OCI-LY1 (cell line): ENCODE data around the gene MFF.
"Not testable (repeated sequence)": the region's sequence is repeated elsewhere in the genome, so short reads cannot be mapped to it uniquely, and the experiment has no call there.

ENCODE experiments used
- H2AFZ ChIP-seq: fragments of 200-600 bp; sonication (generic), shearing (Covaris generic); 2 replicates; pipeline ENCODE4 v1.6.0; 2014; ENCODE audit warnings: antibody characterized with exemption, mild to moderate bottlenecking, low read length
- H3F3A ChIP-seq: fragments of 200-600 bp; sonication (generic), shearing (Covaris generic); 2 replicates; pipeline ENCODE4 v1.6.0; 2014; ENCODE audit warnings: mild to moderate bottlenecking, antibody characterized with exemption, low read length, moderate library complexity; ENCODE audit not compliant: insufficient read depth
- H3K27ac ChIP-seq: fragments of 200-600 bp; sonication (generic); 2 replicates; pipeline ENCODE4 v1.5.1; 2014; ENCODE audit warnings: low read length, mixed run types, mild to moderate bottlenecking, low read depth; ENCODE audit not compliant: poor library complexity, severe bottlenecking
- H3K27me3 ChIP-seq: fragments of 200-600 bp; sonication (generic); 2 replicates; pipeline ENCODE4 v1.6.0; 2014; ENCODE audit warnings: antibody characterized with exemption, mild to moderate bottlenecking, low read length, moderate library complexity; ENCODE audit not compliant: insufficient read depth
- H3K36me3 ChIP-seq: fragments of 200-600 bp; sonication (generic); 2 replicates; pipeline ENCODE4 v1.6.1; 2014; ENCODE audit warnings: mild to moderate bottlenecking, antibody characterized with exemption, low read length, moderate library complexity, mixed read lengths; ENCODE audit not compliant: insufficient read depth
- H3K4me1 ChIP-seq: fragments of 200-600 bp; sonication (generic); 2 replicates; pipeline ENCODE4 v1.5.1; 2014; ENCODE audit warnings: mild to moderate bottlenecking, low read length, moderate library complexity; ENCODE audit not compliant: insufficient read depth, severe bottlenecking
- H3K4me2 ChIP-seq: fragments of 200-600 bp; sonication (generic), shearing (Covaris generic); 2 replicates; pipeline ENCODE4 v1.6.1; 2014; ENCODE audit warnings: low read length
- H3K4me3 ChIP-seq: fragments of 200-600 bp; sonication (generic); 2 replicates; pipeline ENCODE4 v1.5.1; 2014; ENCODE audit warnings: low read length, low read depth, mild to moderate bottlenecking, mixed read lengths; ENCODE audit not compliant: poor library complexity, severe bottlenecking
- H3K79me2 ChIP-seq: fragments of 200-600 bp; shearing (Covaris generic); 2 replicates; pipeline ENCODE4 v1.6.1; 2016; ENCODE audit warnings: mixed run types, low read length, mixed read lengths; ENCODE audit not compliant: insufficient read depth
- H3K9ac ChIP-seq: fragments of 200-600 bp; sonication (generic), shearing (Covaris generic); 2 replicates; pipeline ENCODE4 v1.6.1; 2014; ENCODE audit warnings: mild to moderate bottlenecking, low read length, mixed read lengths
- H3K9me2 ChIP-seq: fragments of 200-600 bp; sonication (generic), shearing (Covaris generic); 2 replicates; pipeline ENCODE4 v1.6.1; 2014; ENCODE audit warnings: low read depth, mild to moderate bottlenecking, low read length, mixed read lengths
- H3K9me3 ChIP-seq: fragments of 200-600 bp; shearing (Covaris generic); 2 replicates; pipeline ENCODE4 v1.6.1; 2014; ENCODE audit warnings: low read length, mixed read lengths
- H4K20me1 ChIP-seq: fragments of 200-600 bp; sonication (generic), shearing (Covaris generic); 2 replicates; pipeline ENCODE4 v1.6.0; 2016; ENCODE audit warnings: mild to moderate bottlenecking, low read length; ENCODE audit not compliant: insufficient read depth
- EZH2 ChIP-seq: fragments of 200-600 bp; sonication (generic), shearing (Covaris generic); IDR thresholded peaks from 2 replicates; pipeline ENCODE4 v1.8.0; 2017; ENCODE audit warnings: borderline replicate concordance, mixed run types, mild to moderate bottlenecking, antibody characterized with exemption, low read length, moderate library complexity, mixed read lengths
- TF ChIP-seq, protein P1 (sequence below): fragments of 200-600 bp; sonication (generic), shearing (Covaris generic); IDR thresholded peaks from 2 replicates; pipeline ENCODE4 v1.5.1; 2017; ENCODE audit warnings: mild to moderate bottlenecking, antibody characterized with exemption, low read length, moderate library complexity, mixed read lengths

MFF gene

DNA sequence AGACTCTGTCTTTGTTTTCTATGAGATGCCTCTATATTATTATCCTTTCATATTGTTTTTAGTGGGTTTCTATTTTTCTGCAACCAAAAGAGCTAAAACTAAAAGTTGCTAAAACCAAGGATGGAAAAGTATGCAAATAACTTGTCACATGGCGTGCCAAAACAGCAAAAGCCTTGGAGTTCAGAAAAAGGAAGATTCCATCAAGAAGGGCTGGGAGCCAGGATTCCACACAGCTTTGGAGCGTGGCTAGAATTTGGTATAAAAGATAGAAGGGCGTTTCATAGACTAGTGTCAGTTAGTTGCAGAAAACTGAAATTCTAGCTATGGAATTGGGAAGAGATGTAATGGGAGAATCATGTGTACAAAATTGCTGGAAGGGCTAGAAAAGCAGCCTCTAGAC is 58.6 kb downstream of the MFF start:
- Histone ChIP-seq H3K36me3 (no peaks in the 10 kb centered on the region), H3K9ac (no peak overlapping the region), H2AFZ (no peak overlapping the region), H3K9me2 (no peaks in the 10 kb centered on the region), H4K20me1 (no peaks in the 10 kb centered on the region), H3K27me3 (no peaks in the 10 kb centered on the region), H3K4me3 (no peak overlapping the region), H3K9me3 (no peaks in the 10 kb centered on the region), H3K4me1 (peaks cover 5% of the 10 kb centered on the region), H3K27ac (no peak overlapping the region), H3K4me2 (no peak overlapping the region), H3F3A (no peaks in the 10 kb centered on the region), H3K79me2 (no peaks in the 10 kb centered on the region)
- TF ChIP-seq, protein P1, sequence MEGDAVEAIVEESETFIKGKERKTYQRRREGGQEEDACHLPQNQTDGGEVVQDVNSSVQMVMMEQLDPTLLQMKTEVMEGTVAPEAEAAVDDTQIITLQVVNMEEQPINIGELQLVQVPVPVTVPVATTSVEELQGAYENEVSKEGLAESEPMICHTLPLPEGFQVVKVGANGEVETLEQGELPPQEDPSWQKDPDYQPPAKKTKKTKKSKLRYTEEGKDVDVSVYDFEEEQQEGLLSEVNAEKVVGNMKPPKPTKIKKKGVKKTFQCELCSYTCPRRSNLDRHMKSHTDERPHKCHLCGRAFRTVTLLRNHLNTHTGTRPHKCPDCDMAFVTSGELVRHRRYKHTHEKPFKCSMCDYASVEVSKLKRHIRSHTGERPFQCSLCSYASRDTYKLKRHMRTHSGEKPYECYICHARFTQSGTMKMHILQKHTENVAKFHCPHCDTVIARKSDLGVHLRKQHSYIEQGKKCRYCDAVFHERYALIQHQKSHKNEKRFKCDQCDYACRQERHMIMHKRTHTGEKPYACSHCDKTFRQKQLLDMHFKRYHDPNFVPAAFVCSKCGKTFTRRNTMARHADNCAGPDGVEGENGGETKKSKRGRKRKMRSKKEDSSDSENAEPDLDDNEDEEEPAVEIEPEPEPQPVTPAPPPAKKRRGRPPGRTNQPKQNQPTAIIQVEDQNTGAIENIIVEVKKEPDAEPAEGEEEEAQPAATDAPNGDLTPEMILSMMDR, result no peak
- TF ChIP-seq EZH2, result no peak

DNA sequence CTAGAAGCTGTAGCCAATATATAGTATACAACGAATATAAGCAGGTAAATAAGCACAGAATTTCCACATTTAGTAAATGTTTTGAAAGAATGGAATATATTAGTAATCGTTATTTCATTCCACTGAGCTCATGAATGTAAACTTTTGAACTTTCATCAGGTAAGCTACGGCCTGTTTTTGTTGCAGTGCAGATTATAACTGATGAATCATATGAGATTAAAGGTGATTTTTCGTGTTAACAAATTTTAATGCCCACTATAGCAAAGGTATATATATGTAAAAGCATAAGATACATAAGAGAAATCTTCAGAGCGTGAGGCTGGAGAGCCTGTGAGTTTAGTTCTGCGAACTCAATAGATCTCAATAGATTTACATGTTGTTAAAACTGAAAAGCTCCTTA is 61.6 kb downstream of the MFF start:
- no peaks in the 10 kb centered on the region for H3F3A ChIP-seq
- no peak overlapping the region for H3K4me2 ChIP-seq
- H3K9me3 ChIP-seq, result no peaks in the 10 kb centered on the region
- no peak overlapping the region for H3K27ac ChIP-seq
- H4K20me1 ChIP-seq, result no peaks in the 10 kb centered on the region
- peaks cover 5% of the 10 kb centered on the region for H3K4me1 ChIP-seq
- H2AFZ ChIP-seq, result no peak overlapping the region
- no peaks in the 10 kb centered on the region for H3K27me3 ChIP-seq
- TF ChIP-seq, protein P1, result no peak
- TF ChIP-seq EZH2, result no peak
- no peaks in the 10 kb centered on the region for H3K36me3 ChIP-seq
- no peaks in the 10 kb centered on the region for H3K79me2 ChIP-seq
- no peak overlapping the region for H3K9ac ChIP-seq
- H3K9me2 ChIP-seq, result no peaks in the 10 kb centered on the region
- no peak overlapping the region for H3K4me3 ChIP-seq

DNA sequence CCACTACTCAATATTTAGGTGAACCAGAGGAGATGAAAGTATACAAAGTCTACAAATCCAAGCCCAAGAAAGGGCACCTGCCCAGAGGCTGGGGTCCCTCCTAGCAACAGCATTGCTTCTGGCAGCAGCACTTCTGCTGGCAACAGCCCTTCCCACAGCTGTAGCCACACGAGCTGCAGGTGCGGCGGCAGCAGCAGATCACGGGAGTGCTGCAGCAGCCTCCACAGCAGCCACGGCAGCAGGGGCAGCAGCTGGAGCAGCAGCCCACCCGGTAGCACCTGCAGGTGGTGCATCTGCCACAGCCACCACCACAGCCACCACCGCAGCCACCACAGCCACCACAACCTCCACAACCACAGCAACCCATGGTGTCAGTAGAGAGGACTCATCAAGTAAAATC is 62.5 kb downstream of the MFF start, which contains the start of gene SCYGR1:
SCYGR1 (minus strand) TSS at position 367 of the 400 bp plus-strand sequence; CDS start at position 367, 0 bp downstream.
- H3K79me2 ChIP-seq, H3K9ac ChIP-seq, H3F3A ChIP-seq, H3K36me3 ChIP-seq, H2AFZ ChIP-seq, H3K27me3 ChIP-seq, H3K9me3 ChIP-seq, H3K4me3 ChIP-seq, H3K9me2 ChIP-seq, H3K4me1 ChIP-seq, H4K20me1 ChIP-seq, H3K4me2 ChIP-seq, H3K27ac ChIP-seq: not testable (repeated sequence)

DNA sequence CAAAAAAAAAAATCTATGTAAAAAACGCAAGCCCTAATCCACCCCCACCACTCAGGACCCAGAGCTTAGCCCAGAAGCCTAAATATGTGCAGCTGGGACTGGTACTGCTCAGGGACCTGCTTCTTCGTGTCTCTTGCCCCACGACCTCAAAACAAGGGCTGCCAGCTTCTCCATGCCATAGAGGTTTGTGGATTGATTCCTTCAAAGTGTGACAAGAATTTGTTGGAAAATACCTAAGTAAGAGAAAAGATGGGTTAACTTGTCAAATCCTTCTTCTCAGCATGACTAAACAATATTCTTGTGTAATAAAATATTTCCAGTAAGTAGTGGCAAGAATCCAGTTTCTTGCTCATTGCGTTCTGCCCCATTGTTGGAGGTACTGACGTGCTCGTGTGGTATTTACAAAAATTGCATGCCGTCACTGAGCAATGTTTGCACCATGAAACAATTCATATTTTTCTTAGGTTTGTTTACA is 63.5 kb downstream of the MFF start:
- Histone ChIP-seq H3F3A (no peaks in the 10 kb centered on the region), H3K27me3 (no peaks in the 10 kb centered on the region), H3K9me3 (no peaks in the 10 kb centered on the region), H3K4me2 (no peak overlapping the region), H2AFZ (no peak overlapping the region), H3K9ac (no peak overlapping the region), H3K4me3 (no peak overlapping the region), H4K20me1 (no peaks in the 10 kb centered on the region), H3K36me3 (no peaks in the 10 kb centered on the region), H3K27ac (no peak overlapping the region), H3K4me1 (peaks cover 5% of the 10 kb centered on the region), H3K9me2 (no peaks in the 10 kb centered on the region), H3K79me2 (no peaks in the 10 kb centered on the region)
- TF ChIP-seq EZH2, result no peak
- TF ChIP-seq, protein P1, result no peak
